NCI-H774 (cell line): Measurements from ENCODE around the gene OR9Q1.
"Not testable (repeated sequence)": the region's sequence is repeated elsewhere in the genome, so short reads cannot be mapped to it uniquely, and the experiment has no call there.

Source experiments
- DNase-seq: peaks from one replicate; lab custom pipeline; 2025; lab: John Stamatoyannopoulos, UW

OR9Q1 gene, protein sequence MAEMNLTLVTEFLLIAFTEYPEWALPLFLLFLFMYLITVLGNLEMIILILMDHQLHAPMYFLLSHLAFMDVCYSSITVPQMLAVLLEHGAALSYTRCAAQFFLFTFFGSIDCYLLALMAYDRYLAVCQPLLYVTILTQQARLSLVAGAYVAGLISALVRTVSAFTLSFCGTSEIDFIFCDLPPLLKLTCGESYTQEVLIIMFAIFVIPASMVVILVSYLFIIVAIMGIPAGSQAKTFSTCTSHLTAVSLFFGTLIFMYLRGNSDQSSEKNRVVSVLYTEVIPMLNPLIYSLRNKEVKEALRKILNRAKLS

DNA sequence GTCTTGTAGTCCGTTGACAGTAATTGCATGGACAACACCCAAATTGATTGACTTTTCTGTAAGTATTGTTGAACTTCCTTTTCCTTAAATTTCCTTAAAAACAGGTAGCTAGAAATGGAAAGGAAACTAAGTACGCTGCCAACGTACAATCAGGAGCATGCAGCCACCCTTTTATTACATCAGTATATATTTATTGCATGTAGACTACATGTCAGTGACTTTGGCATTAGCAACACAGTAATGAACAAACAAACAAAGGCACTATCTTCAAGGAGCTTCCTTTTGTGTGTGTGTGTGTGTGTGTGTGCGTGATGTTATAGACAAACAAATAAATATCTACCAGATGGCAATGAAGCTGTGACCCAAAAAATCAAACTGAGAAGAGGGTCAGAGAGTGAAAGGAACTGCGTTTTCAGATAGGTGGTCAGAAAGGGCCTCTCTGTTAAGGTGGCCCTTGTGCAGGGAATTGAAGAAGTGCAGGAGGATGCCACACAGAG is at the start of gene OR9Q1:
OR9Q1 (plus strand) TSS at position 447 of the 497 bp plus-strand sequence. CDS start 155,564 bp downstream, outside the sequence.
- no peak for DNase-seq

DNA sequence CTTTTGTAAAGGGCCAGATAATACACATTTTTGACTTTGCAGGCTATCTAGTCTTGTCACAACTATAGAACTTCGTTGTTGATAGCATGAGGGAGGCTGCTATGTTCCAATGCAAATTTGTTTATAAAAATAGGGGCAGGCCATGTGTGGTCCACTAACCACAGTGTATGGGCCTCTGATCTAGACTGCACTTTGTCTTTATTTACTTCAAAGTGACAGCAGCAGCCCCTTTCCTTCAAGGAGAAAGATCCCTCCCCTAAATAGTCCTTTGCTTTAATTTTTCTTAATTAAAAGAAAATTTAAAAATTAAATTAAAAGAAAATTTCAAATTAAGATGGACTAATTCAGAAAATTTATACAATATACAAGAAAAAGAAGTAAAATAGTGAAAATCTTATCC is 49.5 kb upstream of the OR9Q1 start:
- DNase-seq: no peak

DNA sequence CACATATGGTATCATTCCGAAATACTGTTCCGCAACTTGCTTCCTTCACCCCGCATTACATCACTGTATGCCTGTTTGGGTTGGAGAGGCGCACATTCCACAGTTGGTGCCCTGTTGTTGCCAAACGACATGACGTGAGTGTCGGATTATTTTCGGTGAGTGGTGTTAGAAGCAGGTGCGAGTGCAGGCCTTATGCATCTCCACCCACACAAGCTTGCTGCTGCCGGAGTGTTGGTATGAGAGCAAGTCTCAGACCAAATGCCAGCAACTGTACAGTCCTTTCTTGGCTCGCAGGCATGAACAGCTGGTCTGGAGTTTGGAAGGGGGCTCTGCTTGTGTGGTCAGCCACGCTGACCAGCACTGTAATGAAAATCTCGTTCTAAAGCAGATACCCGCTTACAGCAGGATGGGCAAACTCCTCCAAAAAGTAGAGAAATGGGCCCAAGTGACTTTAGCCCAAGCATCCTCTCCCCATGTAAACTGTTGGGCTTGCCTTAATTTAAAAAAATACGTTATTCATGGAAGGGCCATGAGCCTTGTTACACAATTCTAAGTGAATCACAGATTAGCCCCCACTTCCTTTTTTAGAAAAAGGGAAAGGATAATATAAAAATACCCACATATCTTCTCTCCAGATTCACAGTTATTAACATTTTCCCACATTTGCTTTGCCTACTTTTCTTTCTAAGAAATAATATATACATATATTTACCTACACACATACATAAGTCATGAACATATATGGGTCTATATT is 48.7 kb upstream of the OR9Q1 start:
- DNase-seq: no peak

DNA sequence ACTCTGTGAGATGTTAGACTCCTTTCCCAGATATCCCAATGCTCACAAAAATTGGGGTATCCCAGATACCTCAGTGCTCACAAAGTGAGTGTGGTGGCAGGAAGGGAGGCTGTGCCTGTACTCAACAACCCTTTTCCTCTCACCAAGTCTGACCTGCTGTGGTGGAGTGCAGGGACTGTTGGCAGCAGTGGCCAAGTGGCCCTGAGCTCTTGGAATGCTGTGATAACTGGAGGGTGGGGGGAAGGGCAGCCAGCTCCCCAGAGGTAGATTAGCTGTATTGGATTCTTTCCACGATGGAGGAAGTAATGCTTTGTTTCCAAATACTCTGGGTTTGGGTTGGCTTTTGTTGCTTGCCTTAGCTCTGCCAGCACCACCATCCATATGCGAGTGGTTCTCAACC is 46.0 kb upstream of the OR9Q1 start:
- DNase-seq: no peak

DNA sequence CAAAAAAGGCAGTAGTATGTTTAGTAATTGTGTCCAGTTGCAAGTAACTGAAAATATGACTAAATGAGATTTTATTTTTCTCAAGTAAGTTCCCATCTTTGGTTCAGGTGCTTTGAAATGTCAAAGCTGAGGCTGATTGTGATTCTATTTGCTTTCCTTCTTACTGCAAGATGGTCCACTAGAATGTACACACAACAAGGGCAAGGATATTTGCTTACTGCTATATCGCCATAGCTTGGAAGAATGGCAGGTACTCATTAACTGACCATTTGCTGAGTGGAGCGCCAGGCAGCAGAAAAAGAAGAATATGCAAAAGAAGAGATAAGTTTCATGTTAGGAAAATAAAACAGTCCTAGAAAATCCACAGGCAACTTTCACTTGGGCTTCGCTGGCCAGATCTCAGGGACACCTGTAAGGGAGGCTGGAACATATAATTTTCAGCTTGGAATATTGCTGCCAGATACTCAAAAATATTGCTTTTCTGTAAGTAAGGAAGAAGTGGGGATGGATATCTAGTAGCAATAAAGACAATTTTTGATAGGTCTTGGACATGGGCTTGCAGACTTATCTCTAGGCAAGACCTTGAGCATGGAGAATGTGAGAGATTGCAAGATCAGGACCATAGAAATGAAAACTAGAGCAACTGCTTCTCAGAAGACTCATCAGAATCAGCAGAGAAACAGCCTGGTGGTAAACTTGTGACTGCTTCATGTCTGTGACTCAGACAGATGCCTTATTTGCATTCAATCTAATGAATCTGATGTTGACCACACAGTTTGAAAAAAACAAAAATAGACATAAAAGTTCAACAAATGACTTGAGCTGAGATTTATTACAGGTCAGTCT is 44.8 kb upstream of the OR9Q1 start:
- no peak for DNase-seq

DNA sequence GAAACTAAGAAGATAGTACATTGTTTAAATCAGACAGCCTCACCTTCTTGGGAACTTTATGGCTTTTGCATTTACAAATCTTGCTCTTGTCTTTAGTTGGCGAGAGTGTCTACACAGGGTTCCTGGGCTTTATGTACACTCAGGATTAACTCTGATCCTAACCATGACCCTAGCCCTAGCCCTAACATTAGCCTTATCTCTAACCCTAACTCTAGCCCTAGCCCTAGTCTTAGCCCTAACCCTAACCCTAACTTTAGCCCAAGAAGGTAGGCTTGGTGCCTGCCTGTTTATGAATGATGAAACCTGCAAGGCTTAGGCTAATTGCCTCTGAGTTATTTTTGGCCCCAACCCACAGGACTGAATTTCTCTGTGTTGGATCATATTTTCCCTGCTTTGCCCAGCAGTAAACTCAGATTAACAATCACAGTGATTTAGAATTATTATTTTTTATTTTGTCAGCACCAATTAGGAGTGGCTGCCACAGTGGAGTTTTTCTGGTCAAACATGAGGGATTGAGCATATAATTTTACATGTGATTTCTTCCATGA is 44.1 kb upstream of the OR9Q1 start:
- DNase-seq: no peak

DNA sequence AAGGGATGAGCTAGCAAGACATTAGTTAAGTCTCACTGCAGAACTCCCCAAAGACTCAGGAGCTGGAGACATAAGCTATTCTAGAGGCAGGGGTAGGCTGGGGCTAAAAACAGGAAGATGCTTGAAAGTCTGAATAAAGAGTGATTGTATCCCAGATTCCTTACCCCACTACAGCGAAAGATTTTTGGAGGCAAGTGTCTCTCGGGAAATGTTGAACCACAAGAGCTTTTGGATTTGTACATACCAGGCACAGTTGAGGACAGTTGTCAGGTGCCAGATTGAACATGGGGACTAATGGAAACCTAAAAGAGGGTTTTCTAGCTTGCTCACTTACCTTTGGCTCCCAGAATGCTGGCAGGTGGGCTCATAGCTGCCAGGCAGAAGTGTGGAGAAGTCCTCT is 43.5 kb upstream of the OR9Q1 start:
- DNase-seq: no peak

DNA sequence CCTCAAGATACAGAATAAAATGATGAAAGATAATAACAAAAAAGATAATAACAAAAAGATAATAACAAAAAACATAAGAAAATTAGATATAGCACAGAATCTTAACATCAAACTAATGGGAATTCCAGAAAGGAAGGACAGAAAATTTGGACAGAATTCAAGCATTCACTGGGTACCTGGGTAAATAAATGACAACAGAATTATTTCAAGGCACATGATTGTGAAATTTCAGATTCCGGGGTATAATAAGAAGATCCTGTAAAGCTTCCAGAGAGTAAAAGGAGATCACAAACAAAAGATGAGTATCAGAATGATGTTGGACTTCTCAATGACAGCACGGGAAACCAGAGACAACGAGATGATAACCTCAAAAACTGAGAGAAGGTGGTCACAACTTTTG is 42.1 kb upstream of the OR9Q1 start:
- DNase-seq: no peak

DNA sequence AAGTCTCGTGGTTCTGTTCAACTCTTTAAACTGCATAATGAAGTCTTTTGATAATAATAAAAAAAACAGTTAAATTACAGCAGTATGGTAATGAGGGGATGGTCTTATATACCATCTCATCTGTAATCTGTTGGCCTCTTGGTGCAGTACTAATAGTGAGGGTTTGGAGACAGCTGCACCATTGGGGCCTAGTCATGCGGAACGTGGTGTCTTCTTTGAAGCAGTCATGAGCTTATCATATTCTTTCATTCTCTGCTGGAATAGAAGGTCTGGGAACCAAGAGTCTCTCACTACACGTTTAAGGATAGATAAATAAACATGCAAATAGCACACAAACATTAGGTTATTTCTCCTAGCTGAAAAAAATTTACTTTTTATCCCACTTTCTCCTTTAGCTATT is 40.9 kb upstream of the OR9Q1 start:
- DNase-seq: no peak

DNA sequence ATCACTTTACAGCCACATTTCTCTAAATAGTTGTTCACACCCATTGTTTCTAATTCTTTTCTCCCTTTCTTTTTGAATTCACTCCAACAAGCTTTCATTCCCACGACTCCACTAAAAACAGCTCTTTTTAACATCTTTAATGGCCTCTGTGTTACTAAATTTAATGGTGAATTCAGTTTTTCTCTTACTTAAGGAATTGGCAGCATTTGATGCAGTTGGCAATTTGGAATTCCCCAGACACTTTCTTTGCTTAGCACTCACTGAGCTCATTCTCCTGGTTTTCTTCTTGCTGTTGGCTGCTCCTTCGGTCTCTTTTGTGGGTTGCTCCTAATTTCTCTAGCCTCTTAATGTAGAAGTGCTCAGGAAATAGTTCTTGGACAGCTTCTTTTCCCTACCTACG is 40.5 kb upstream of the OR9Q1 start:
- DNase-seq: no peak

DNA sequence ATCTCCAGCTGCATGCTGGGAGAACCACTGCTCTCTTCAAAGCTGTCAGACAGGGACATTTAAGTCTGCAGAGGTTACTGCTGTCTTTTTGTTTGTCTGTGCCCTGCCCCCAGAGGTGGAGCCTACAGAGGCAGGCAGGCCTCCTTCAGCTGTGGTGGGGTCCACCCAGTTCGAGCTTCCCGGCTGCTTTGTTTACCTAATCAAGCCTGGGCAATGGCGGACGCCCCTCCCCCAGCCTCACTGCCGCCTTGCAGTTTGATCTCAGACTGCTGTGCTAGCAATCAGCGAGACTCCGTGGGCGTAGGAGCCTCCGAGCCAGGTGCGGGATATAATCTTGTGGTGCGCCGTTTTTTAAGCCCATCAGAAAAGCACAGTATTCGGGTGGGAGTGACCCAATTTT is 24.2 kb upstream of the OR9Q1 start:
- not testable (repeated sequence) for DNase-seq

DNA sequence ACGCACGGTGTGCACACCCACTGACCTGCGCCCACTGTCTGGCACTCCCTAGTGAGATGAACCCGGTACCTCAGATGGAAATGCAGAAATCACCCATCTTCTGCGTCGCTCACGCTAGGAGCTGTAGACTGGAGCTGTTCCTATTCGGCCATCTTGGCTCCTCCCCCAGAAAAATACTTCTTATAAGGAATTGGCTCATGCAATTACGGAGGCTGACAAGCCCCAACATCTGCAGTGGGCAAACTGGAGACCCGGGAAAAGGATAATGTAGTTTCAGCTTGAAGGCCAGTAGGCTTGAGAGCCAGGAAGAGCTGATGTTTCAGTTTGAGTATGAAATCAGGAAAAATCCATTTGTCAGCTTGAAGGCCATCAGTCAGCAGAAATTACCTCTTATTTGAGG is 23.7 kb upstream of the OR9Q1 start:
- DNase-seq: not testable (repeated sequence)

DNA sequence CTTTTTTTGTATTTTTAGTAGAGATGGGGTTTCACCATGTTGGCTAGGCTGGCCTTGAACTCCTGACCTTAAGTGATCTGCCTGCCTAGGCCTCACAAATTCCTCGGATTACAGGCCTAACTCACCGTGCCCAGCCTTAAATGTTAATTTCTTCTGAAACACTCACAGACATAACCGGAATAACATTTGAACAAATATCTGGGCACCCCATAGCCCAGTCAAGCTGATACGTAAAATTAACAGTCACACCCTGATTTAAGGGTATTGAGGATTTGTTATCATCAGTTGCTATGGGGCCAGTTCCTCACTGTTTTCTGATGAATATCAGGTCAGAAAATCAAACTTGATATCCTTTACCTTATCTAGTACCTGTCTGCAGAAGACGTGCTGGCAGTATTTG is 23.0 kb upstream of the OR9Q1 start:
- no peak for DNase-seq

DNA sequence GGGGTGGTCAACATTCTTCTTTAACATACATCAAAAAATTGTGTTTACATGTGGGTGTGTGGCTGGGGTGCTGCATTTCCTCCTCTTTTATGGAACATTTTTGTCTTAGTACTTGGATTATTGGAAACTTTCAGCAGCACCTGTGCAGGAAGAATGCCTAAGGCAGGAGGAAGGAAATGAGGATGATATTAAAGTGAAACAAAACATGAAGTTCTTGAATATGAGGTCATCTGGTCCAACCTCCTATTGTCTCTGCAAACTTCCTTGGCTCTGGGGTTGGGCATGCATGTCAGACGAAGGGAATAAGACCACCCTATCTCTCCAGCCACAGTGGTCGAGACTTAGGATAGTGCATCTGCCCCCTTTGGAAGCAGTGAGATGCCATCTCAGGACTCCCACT is 20.6 kb upstream of the OR9Q1 start:
- no peak for DNase-seq

DNA sequence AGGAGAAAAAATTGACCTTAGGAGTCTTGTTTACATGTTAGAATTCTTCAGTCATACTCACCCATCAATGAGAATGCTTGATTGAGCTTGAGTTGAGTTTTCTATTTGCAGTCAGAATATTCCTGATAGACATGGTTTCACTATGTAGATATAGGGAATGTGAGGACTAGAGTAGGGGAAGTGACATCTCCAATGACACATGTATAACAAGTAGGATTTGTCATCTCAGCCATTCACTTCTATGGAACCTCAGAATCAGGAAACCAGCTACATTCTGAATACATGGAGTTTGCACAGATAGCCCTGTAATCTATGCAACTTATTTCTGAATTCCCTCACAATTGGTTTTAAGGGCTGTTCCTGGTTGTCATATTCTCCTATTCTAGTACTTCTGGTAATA is 20.1 kb upstream of the OR9Q1 start:
- no peak for DNase-seq

DNA sequence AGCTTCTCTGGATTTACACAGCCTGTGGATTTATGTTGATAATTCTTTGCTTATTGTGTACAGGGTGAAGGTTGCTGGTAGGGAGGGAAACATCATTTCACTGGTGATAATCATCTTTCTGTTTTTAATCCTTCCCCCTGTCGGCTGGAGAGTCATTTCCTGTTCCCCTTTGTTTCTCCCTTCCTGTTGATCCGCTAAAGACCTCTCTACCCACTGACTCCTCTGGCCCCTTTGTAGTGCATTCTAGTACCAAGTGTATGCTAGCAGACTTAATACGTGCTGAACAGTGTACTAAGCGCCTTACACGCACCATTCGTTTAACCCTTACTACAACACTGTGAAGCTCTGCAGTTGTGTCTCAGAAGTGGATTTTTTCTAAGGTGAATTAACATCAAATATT is 19.0 kb upstream of the OR9Q1 start:
- DNase-seq: no peak

DNA sequence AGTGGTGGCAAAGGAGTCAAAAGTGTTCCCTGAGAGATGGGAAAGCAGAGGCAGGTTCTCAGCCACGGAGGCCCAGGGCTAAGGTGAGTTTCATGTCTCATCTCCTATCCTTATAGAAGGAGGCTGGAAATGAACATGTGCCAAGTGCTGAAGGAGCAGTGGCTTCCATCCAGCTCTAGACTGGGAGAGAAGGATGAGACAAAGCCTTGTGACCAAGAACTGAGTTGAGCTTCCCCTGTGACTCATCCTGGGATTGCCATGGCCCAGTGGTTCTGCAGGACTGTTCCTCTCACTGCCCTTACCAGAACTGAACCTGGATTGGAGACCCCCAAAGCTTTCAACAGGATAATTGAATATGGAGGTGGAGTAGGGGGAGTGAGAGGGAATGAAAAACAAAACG is 16.7 kb upstream of the OR9Q1 start:
- no peak for DNase-seq

DNA sequence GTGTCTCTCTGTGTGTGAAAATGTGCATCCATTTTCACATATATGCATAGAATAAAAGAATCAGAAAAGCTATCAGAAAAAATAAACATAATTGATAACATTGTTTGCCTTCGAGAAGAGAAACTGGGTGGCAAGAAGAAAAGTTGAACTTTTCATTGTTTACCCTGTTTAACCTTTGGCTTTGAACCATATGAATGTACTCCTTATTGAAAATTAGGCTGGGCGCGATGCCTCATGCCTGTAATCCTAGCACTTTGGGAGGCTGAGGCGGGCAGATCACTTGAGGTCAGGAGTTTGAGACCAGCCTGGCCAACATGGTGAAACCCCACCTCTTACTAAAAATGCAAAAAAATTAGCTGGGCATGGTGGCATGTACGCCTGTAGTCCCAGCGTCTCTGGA is 11.9 kb upstream of the OR9Q1 start:
- no peak for DNase-seq

DNA sequence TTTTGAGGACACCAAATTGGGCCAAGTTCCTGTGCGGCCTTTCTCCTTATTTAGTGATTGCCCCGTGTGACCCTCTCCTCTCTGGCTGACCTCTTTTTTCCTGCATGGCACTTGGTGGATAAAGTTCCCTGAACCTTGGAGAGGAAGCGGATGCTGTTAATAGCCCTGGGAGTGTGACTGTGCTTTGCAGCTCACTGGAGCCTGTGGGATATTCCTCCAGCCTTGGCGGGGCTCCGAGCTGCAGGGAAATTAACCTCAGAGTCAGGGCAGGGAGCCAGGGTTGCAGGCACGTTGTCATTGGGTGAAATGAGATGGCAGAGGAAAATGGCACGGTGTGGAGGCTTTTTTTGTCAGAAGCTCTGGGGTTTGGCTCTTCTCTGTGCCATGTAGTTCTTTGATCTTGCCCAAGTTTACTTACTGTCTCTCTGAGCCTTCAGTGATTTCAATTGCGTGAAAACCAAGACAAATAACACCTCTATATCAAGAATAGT is 965 bp downstream of the OR9Q1 start:
- no peak for DNase-seq

DNA sequence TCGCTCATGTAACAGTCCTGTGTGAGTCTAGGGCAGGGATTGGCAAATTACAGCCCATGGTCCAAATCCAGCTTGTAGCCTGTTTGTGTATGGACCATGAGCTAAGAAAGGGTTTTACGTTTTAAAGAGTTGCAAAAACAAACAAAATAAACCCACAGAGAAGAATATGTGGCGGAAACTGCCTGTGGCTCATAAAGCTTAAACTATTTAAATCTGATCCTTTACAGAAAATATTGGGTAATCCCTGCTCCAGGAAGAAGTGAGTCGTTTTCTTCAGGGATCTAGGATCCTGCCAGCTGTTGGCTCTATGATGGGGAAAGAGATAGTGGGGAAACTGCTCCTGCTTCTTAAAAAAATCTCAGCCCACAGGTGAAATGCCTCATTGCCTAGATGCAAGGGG is 3.7 kb downstream of the OR9Q1 start:
- no peak for DNase-seq

DNA sequence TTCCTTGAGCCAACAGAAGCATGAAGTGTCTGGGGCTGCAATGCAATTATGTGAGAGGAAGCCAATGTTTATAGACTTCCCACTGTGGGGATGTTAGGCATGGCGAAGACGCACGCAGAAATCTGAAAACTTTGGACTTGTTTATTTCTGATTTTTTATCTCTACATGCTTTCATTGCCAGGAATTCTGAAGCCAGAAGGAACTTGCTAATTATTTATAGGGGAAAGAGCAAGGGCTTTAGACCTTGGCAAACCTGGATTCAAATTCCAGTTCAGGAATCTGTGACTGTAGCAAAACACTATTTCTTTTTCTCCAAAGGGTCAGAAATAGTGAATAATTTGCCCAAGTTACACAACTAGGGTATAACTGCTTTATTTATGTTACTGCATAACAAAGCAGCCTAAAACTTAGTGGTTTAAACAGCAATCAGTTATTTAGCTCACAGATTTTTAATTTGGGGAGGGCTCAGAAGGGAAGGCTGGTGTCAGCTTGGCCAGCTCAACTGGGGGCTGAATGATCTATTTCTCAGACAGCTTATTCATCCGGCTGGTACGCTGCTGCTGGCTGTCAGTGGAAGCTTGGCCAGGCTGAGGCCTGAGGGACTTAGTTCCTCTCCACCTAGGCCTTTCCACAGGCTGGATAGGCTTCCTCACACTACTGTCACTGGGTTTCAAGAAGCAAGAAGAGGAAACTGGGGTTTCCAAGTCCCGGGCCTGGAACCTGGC is 5.2 kb downstream of the OR9Q1 start:
- no peak for DNase-seq

DNA sequence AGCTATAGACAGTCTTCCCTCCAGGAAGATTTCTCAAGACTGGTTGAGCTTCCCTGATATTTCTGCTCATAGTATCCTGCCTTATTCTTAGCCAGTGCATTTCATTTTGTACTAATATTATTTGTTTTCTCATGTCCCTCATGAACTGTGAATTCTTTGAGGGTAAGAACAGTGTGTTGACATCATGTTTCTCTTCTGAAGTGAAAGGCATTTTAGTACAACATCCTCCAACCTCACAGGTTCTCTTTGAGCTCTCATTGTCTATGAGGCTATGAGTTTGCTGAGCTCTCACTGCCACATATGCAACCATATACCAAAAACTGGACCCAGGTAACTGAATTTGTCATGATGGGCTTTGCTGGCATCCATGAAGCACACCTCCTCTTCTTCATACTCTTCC is 7.0 kb downstream of the OR9Q1 start, which contains the start of gene OR6Q1:
OR6Q1 (plus strand) TSS at position 301 of the 400 bp plus-strand sequence; CDS start at position 301, 0 bp downstream.
- no peak for DNase-seq
